CD14-positive monocyte (primary cell): ENCODE data around the gene STPG3. TPM values are rescaled to one million over a fixed set of nuclear protein-coding genes. Genes with fewer than 3 reads are reported as not detected.

Source experiments
- DNase-seq, 3 donors: peaks; one replicate each; pipeline ENCODE4 v3.0.0-alpha.2; 2011 to 2022
- H2AFZ ChIP-seq: 2 replicates; pipeline ENCODE4 v1.6.0; 2012; ENCODE audit warnings: mild to moderate bottlenecking, low read depth, low read length, inconsistent platforms; ENCODE audit not compliant: insufficient read depth, poor library complexity, severe bottlenecking
- H3K27ac ChIP-seq, 2 donors: 1 replicate in 1 of 2; 2 replicates in 1 of 2; pipeline ENCODE4 v1.5.1; 2012 to 2013; ENCODE audit warnings: low read length in 2 of 2, control low read depth in 1 of 2, inconsistent platforms in 1 of 2, low read depth in 1 of 2, mild to moderate bottlenecking in 1 of 2
- H3K27me3 ChIP-seq, 2 donors: one replicate each; pipeline versions ENCODE4 v1.6.0 to v1.6.1; 2011 to 2013; ENCODE audit warnings: low read length in 2 of 2; ENCODE audit not compliant: control insufficient read depth in 2 of 2, insufficient read depth in 2 of 2
- H3K36me3 ChIP-seq, 2 donors: replicated peaks in 1 of 2; 1 replicate in 1 of 2; 2 replicates in 1 of 2; pipeline versions ENCODE4 v1.5.1 to v1.6.1; 2012 to 2013; ENCODE audit warnings: low read length in 2 of 2, control low read depth in 1 of 2, inconsistent platforms in 1 of 2, mild to moderate bottlenecking in 1 of 2; ENCODE audit not compliant: insufficient read depth in 2 of 2, control insufficient read depth in 1 of 2
- H3K4me1 ChIP-seq, 2 donors: 1 replicate in 1 of 2; 2 replicates in 1 of 2; pipeline versions ENCODE4 v1.5.1 to v1.6.1; 2012 to 2013; ENCODE audit warnings: low read length in 2 of 2, control low read depth in 1 of 2, inconsistent platforms in 1 of 2, mild to moderate bottlenecking in 1 of 2, moderate library complexity in 1 of 2; ENCODE audit not compliant: insufficient read depth in 2 of 2, control insufficient read depth in 1 of 2
- H3K4me2 ChIP-seq: replicated peaks from 2 replicates; pipeline ENCODE3; 2012; ENCODE audit warnings: low read length, moderate library complexity, mild to moderate bottlenecking; ENCODE audit not compliant: poor library complexity, severe bottlenecking; ENCODE audit errors: extremely low read depth
- H3K4me3 ChIP-seq, 3 experiments: fragments of 200-600 bp in 1 of 3; sonication (generic) in 1 of 3; replicated peaks in 1 of 3; 1 replicate in 2 of 3; 2 replicates in 1 of 3; pipeline ENCODE4 v1.5.1; 2011 to 2013; ENCODE audit warnings: low read length in 3 of 3, mild to moderate bottlenecking in 3 of 3, control low read depth in 2 of 3, low read depth in 2 of 3, inconsistent platforms in 1 of 3, moderate library complexity in 1 of 3
- H3K79me2 ChIP-seq: 2 replicates; pipeline ENCODE4 v1.6.0; 2012; ENCODE audit warnings: mild to moderate bottlenecking, control low read depth, inconsistent platforms, low read length, moderate library complexity; ENCODE audit not compliant: insufficient read depth
- H3K9ac ChIP-seq: 2 replicates; pipeline ENCODE4 v1.6.0; 2017; ENCODE audit warnings: low read length, mild to moderate bottlenecking; ENCODE audit not compliant: insufficient read depth, poor library complexity, severe bottlenecking
- H3K9me3 ChIP-seq, 2 donors: replicated peaks in 1 of 2; 1 replicate in 1 of 2; 2 replicates in 1 of 2; pipeline versions ENCODE4 v1.5.1 to v1.6.1; 2012 to 2013; ENCODE audit warnings: low read length in 2 of 2, control low read depth in 1 of 2; ENCODE audit not compliant: control insufficient read depth in 1 of 2, insufficient read depth in 1 of 2
- H4K20me1 ChIP-seq: 2 replicates; pipeline ENCODE4 v1.6.0; 2012; ENCODE audit warnings: mild to moderate bottlenecking, low read length, control low read depth, moderate library complexity; ENCODE audit not compliant: insufficient read depth
- H3K27ac Mint-ChIP-seq, 7 donors: one replicate each; pipeline ENCODE4 v1.8.0; 2020; ENCODE audit warnings: mild to moderate bottlenecking in 7 of 7, mixed read lengths in 7 of 7, moderate library complexity in 6 of 7, inconsistent platforms in 2 of 7
- H3K27me3 Mint-ChIP-seq, 3 donors: one replicate each; pipeline ENCODE4 v1.8.0; 2021 to 2022; ENCODE audit warnings: low read depth in 3 of 3, mild to moderate bottlenecking in 3 of 3, mixed read lengths in 3 of 3, moderate library complexity in 3 of 3, inconsistent platforms in 1 of 3
- H3K36me3 Mint-ChIP-seq, 2 donors: one replicate each; pipeline ENCODE4 v1.8.0; 2020; ENCODE audit warnings: mixed read lengths in 2 of 2, inconsistent platforms in 1 of 2, mild to moderate bottlenecking in 1 of 2
- H3K4me1 Mint-ChIP-seq: one replicate; pipeline ENCODE4 v1.8.0; 2020; ENCODE audit warnings: mild to moderate bottlenecking, mixed read lengths
- H3K4me3 Mint-ChIP-seq, 2 donors: one replicate each; pipeline ENCODE4 v1.8.0; 2020; ENCODE audit warnings: mild to moderate bottlenecking in 2 of 2, mixed read lengths in 2 of 2, moderate library complexity in 1 of 2
- H3K9me3 Mint-ChIP-seq, 7 donors: one replicate each; pipeline ENCODE4 v1.8.0; 2020 to 2022; ENCODE audit warnings: mixed read lengths in 7 of 7, mild to moderate bottlenecking in 6 of 7, moderate library complexity in 6 of 7, inconsistent platforms in 2 of 7
- WGBS: methylation state at CpG from one replicate; pipeline ENCODE4 v1.1.5; 2013; ENCODE audit warnings: missing lambda C conversion rate; ENCODE audit not compliant: insufficient coverage; 5-methylcytosine and 5-hydroxymethylcytosine counted together
- intact Hi-C, 2 donors: fragments of 100-400 bp; cut with micrococcal nuclease; formaldehyde crosslinking; loops; one replicate each; pipeline versions ENCODE4 v1.15.0 to v1.15.1; 2023
- polyA plus RNA-seq, 3 donors: library from polyadenylated mRNA; depleted of rRNA in 1 of 3; unstranded in 2 of 3; stranded (reverse) in 1 of 3; fragments of 300-500 nt in 2 of 3; fragments of >200 nt in 1 of 3; fragmentation: Illumina TruSeq in 2 of 3; gene quantifications; 1 replicate in 2 of 3; 2 replicates in 1 of 3; pipeline ENCODE4 v1.2.3, GENCODE V29; 2012 to 2021
- TF ChIP-seq, protein P1 (sequence below): fragments of 200-600 bp; IDR thresholded peaks from one replicate; pipeline ENCODE4 v1.8.0; 2022; ENCODE audit warnings: antibody characterized with exemption, mild to moderate bottlenecking

Gene STPG3
- polyA plus RNA-seq, 3 donors: not detected

DNA sequence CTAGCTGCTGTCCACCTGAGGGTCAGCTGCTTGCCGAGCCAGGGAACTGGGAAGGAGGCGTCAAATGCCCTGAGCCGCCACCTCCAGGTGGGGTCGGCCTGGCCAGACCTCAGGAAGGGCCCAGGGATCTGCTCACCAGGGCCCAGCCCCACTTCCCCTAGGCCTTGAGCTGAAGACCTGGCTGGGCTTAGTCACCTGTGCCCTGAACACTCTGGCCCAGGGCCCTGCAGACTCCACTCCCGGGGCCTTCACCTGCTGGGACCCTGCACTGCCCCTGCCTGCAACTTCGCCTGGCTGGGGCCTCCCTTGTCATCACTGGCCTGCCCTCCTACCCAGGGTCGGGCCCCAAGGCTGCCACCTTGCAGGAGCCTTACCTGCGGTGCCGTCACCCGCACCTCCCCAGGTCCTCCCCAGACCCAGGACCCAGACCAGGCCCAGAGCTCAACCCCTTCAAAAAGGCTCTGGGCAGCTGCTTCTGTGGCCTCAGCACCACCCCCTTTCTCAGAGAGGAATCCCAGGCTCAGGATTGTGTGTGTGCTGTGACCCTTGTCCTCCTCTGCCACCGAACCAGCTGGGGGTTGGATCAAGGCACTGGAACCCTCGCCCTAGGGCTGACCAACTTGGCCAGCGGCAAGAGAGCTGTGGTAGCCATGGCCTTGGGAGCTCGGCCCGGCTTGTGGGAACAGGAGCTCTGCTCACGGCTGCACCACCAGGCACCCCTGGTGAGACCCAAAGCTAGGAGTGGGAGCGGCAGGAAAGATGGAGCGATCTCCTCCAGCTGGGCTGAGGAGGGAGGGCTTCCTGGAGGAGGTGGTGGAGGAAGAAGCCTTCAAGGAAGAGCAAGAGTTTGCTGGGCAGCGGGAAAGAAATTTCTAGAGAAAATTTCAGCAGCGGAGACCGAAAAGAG is 2.9 kb downstream of the STPG3 start:
- H3K27ac ChIP-seq: no peak overlapping the region

More for the DNA sequence above, 2.9 kb downstream of the STPG3 start:
- intact Hi-C loops: loop anchor here in 1 of 2 donors (2.0 kb wide), 1 partner anchor 13 kb away; the partner anchor contains the start of gene TUBB4B
- Histone ChIP-seq H3K9ac (peak overlapping the region; percentile 76), H3K4me2 (peak overlapping the region; percentile 98), H3K9me3 (no peaks in the 10 kb centered on the region), H3K36me3 (peaks cover 12 to 17% of the 10 kb centered on the region in 2 donors), H3K4me1 (peaks cover 19 to 27% of the 10 kb centered on the region in 2 donors), H3K79me2 (peaks cover 19% of the 10 kb centered on the region), H2AFZ (peak overlapping the region; percentile 97), H3K27me3 (no peaks in the 10 kb centered on the region), H4K20me1 (peaks cover 22% of the 10 kb centered on the region), H3K4me3 (peak overlapping the region; percentile 65 to 94 (median 82))
- no peak for DNase-seq
- TF ChIP-seq, protein P1, sequence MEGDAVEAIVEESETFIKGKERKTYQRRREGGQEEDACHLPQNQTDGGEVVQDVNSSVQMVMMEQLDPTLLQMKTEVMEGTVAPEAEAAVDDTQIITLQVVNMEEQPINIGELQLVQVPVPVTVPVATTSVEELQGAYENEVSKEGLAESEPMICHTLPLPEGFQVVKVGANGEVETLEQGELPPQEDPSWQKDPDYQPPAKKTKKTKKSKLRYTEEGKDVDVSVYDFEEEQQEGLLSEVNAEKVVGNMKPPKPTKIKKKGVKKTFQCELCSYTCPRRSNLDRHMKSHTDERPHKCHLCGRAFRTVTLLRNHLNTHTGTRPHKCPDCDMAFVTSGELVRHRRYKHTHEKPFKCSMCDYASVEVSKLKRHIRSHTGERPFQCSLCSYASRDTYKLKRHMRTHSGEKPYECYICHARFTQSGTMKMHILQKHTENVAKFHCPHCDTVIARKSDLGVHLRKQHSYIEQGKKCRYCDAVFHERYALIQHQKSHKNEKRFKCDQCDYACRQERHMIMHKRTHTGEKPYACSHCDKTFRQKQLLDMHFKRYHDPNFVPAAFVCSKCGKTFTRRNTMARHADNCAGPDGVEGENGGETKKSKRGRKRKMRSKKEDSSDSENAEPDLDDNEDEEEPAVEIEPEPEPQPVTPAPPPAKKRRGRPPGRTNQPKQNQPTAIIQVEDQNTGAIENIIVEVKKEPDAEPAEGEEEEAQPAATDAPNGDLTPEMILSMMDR: no peak
- H3K9me3 Mint-ChIP-seq: no peaks in the 10 kb centered on the region
- H3K27ac Mint-ChIP-seq: peak overlapping the region in 3 of 7 donors; percentile 58 to 76 (median 70)
- WGBS: 91% methylated on average over 21 of the region's 21 CpGs
- peaks cover 10 to 30% of the 10 kb centered on the region in 2 donors for H3K36me3 Mint-ChIP-seq
- H3K4me1 Mint-ChIP-seq: peaks cover 18% of the 10 kb centered on the region
- peaks cover 5 to 7% (median 6%) of the 10 kb centered on the region in 3 donors for H3K27me3 Mint-ChIP-seq
- H3K4me3 Mint-ChIP-seq: peak overlapping the region; percentile 88 to 95
